ENCODE data around the gene CYB561. TPM values are rescaled to one million over a fixed set of nuclear protein-coding genes. Genes with fewer than 3 reads are reported as not detected.

Gene CYB561
- total RNA-seq, 1 donor from 2014 or later = 4.2 TPM

GRCh38 chr17:63419949-63420867 is 25.9 kb downstream of the CYB561 start:
- Histone ChIP-seq H3K36me3 (ENCODE audit: control insufficient read depth in 3 of 3, insufficient read depth in 3 of 3, low read length in 3 of 3) (peaks cover 0 to 12% (median 11%) of the 10 kb centered on the region in 3 donors), H3K9me3 (ENCODE audit: control insufficient read depth in 3 of 3, low read length in 3 of 3) (no peaks in the 10 kb centered on the region), H3K27ac (ENCODE audit: low read depth, low read length) (no peak overlapping the region), H3K9ac (ENCODE audit: low read depth in 1 of 3, low read length in 3 of 3) (no peak overlapping the region), H3K27me3 (ENCODE audit: control insufficient read depth in 3 of 3, insufficient read depth in 3 of 3, low read length in 3 of 3) (no peaks in the 10 kb centered on the region), H3K4me3 (ENCODE audit: low read length in 3 of 3) (no peak overlapping the region), H3K4me1 (ENCODE audit: control insufficient read depth in 3 of 3, insufficient read depth in 3 of 3, low read length in 3 of 3) (no peaks in the 10 kb centered on the region)

DNA sequence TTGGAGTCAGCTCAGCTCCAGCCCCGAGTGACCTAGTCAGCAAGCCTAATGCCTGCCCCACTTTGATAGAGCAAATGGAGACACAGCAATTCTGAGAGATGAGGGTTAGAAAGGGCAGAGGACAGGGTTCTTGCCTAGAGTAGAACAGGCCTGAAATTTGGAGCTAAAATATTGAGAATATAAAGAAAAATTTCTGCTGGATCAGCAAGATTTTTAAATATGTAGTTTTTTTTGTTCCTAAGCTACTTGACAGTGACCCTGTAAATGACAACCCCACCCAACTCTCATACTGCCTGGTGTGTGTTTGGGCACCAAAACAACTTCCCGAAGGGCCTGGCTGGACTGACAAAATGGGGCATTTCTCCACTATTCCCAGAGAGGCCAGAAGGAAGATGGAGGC is 26.7 kb downstream of the CYB561 start:
- no peaks in the 10 kb centered on the region for H3K27me3 ChIP-seq (ENCODE audit: control insufficient read depth in 3 of 3, insufficient read depth in 3 of 3, low read length in 3 of 3)
- H3K9me3 ChIP-seq (ENCODE audit: control insufficient read depth in 3 of 3, low read length in 3 of 3) = no peaks in the 10 kb centered on the region
- no peak overlapping the region for H3K9ac ChIP-seq (ENCODE audit: low read depth in 1 of 3, low read length in 3 of 3)
- H3K4me1 ChIP-seq (ENCODE audit: control insufficient read depth in 3 of 3, insufficient read depth in 3 of 3, low read length in 3 of 3) = no peaks in the 10 kb centered on the region
- H3K36me3 ChIP-seq (ENCODE audit: control insufficient read depth in 3 of 3, insufficient read depth in 3 of 3, low read length in 3 of 3) = peaks cover 0 to 15% (median 11%) of the 10 kb centered on the region in 3 donors
- H3K27ac ChIP-seq (ENCODE audit: low read depth, low read length) = no peak overlapping the region
- H3K4me3 ChIP-seq (ENCODE audit: low read length in 3 of 3) = no peak overlapping the region

DNA sequence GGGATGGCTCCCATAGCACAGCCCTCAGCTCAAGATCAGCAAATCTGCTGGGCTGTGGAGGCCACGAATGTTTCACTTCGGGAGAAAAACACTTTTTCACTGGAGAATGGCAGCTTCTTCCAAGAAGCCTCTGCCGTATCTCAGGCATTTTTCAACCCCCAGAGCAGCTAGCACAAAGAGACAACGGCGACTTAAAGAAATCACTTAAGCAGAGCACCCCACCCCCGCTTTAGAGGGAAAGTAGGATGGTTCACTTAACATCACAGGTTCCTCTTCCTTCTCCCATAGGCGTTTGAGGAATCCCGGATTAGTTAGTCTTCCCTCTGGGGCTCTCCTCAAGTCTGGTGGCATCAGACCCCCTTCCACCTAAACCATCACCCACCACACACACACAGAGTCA is 27.6 kb downstream of the CYB561 start:
- Histone ChIP-seq H3K27me3 (ENCODE audit: control insufficient read depth in 3 of 3, insufficient read depth in 3 of 3, low read length in 3 of 3) (no peaks in the 10 kb centered on the region), H3K4me3 (ENCODE audit: low read length in 3 of 3) (no peak overlapping the region), H3K9me3 (ENCODE audit: control insufficient read depth in 3 of 3, low read length in 3 of 3) (no peaks in the 10 kb centered on the region), H3K27ac (ENCODE audit: low read depth, low read length) (no peak overlapping the region), H3K9ac (ENCODE audit: low read depth in 1 of 3, low read length in 3 of 3) (no peak overlapping the region), H3K36me3 (ENCODE audit: control insufficient read depth in 3 of 3, insufficient read depth in 3 of 3, low read length in 3 of 3) (peaks cover 0 to 16% (median 11%) of the 10 kb centered on the region in 3 donors), H3K4me1 (ENCODE audit: control insufficient read depth in 3 of 3, insufficient read depth in 3 of 3, low read length in 3 of 3) (no peaks in the 10 kb centered on the region)

- no peaks in the 10 kb centered on the region for H3K9me3 ChIP-seq (ENCODE audit: control insufficient read depth in 3 of 3, low read length in 3 of 3)
- H3K27ac ChIP-seq (ENCODE audit: low read depth, low read length) = no peak overlapping the region
- peaks cover 3 to 20% (median 8%) of the 10 kb centered on the region in 3 donors for H3K36me3 ChIP-seq (ENCODE audit: control insufficient read depth in 3 of 3, insufficient read depth in 3 of 3, low read length in 3 of 3)
- no peak overlapping the region for H3K9ac ChIP-seq (ENCODE audit: low read depth in 1 of 3, low read length in 3 of 3)
- no peak overlapping the region for H3K4me3 ChIP-seq (ENCODE audit: low read length in 3 of 3)
- H3K27me3 ChIP-seq (ENCODE audit: control insufficient read depth in 3 of 3, insufficient read depth in 3 of 3, low read length in 3 of 3) = no peaks in the 10 kb centered on the region
- no peaks in the 10 kb centered on the region for H3K4me1 ChIP-seq (ENCODE audit: control insufficient read depth in 3 of 3, insufficient read depth in 3 of 3, low read length in 3 of 3)
These were observed 31.9 kb downstream of the CYB561 start for GRCh38 chr17:63414222-63414621.

DNA sequence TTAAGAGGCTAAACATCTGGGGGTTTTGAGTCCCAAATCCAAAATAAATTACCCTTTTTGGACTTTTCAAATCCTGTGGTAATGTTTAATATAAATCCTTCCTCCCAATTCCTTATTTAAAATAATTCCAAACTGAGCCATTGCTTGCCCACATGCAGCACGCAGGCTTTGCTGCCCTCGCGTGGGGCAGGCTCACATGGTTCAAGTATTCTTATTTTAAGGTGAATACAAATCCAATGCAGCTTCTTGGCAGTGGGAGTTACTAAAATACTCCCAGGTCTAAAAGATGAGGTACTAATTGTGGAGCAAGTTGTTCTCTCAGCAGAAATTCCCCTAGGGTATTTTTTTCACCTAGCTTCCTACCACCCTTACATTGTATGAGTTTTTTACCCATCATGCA is 33.0 kb downstream of the CYB561 start:
- no peaks in the 10 kb centered on the region for H3K9me3 ChIP-seq (ENCODE audit: control insufficient read depth in 3 of 3, low read length in 3 of 3)
- H3K27ac ChIP-seq (ENCODE audit: low read depth, low read length) = no peak overlapping the region
- H3K9ac ChIP-seq (ENCODE audit: low read depth in 1 of 3, low read length in 3 of 3) = no peak overlapping the region
- H3K27me3 ChIP-seq (ENCODE audit: control insufficient read depth in 3 of 3, insufficient read depth in 3 of 3, low read length in 3 of 3) = no peaks in the 10 kb centered on the region
- peaks cover 3 to 17% (median 8%) of the 10 kb centered on the region in 3 donors for H3K36me3 ChIP-seq (ENCODE audit: control insufficient read depth in 3 of 3, insufficient read depth in 3 of 3, low read length in 3 of 3)
- H3K4me1 ChIP-seq (ENCODE audit: control insufficient read depth in 3 of 3, insufficient read depth in 3 of 3, low read length in 3 of 3) = no peaks in the 10 kb centered on the region
- no peak overlapping the region for H3K4me3 ChIP-seq (ENCODE audit: low read length in 3 of 3)

GRCh38 chr17:63412234-63412633 is 33.9 kb downstream of the CYB561 start:
- Histone ChIP-seq H3K27me3 (ENCODE audit: control insufficient read depth in 3 of 3, insufficient read depth in 3 of 3, low read length in 3 of 3) (no peaks in the 10 kb centered on the region), H3K27ac (ENCODE audit: low read depth, low read length) (no peak overlapping the region), H3K9me3 (ENCODE audit: control insufficient read depth in 3 of 3, low read length in 3 of 3) (no peaks in the 10 kb centered on the region), H3K36me3 (ENCODE audit: control insufficient read depth in 3 of 3, insufficient read depth in 3 of 3, low read length in 3 of 3) (peaks cover 3 to 17% (median 8%) of the 10 kb centered on the region in 3 donors), H3K4me3 (ENCODE audit: low read length in 3 of 3) (no peak overlapping the region), H3K4me1 (ENCODE audit: control insufficient read depth in 3 of 3, insufficient read depth in 3 of 3, low read length in 3 of 3) (no peaks in the 10 kb centered on the region), H3K9ac (ENCODE audit: low read depth in 1 of 3, low read length in 3 of 3) (no peak overlapping the region)

DNA sequence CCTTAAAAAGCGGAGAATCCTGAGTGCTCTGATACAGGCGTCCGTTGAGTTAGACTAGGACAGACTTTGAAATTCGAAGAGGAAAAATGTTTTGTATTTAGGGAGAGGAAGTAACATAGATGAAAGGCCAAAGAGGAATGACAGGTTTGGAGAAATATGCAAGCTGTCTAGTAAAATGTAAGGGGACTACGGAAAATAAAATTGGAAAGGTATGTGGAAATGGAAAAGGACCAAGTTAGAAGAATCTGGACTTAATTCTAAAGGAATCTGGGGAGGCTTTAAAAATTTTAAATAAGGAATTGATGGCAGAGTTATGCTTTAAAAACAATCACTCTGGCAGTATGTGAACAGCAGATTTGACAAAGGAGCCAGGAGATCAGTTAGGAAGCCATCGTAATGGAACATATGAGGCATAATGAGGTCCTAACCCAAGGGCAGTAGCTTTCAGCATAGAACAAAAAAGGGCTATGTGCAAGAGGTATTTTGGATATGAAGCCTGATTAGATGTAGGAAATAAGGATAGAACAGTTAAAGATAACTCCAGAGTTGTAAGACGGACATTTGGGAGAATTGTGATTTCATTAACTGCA is 38.3 kb downstream of the CYB561 start:
- H3K36me3 ChIP-seq (ENCODE audit: control insufficient read depth in 3 of 3, insufficient read depth in 3 of 3, low read length in 3 of 3) = peaks cover 3 to 8% (median 6%) of the 10 kb centered on the region in 3 donors
- no peaks in the 10 kb centered on the region for H3K27me3 ChIP-seq (ENCODE audit: control insufficient read depth in 3 of 3, insufficient read depth in 3 of 3, low read length in 3 of 3)
- peaks cover 0 to 3% (median 0%) of the 10 kb centered on the region in 3 donors for H3K4me1 ChIP-seq (ENCODE audit: control insufficient read depth in 3 of 3, insufficient read depth in 3 of 3, low read length in 3 of 3)
- H3K4me3 ChIP-seq (ENCODE audit: low read length in 3 of 3) = no peak overlapping the region
- no peak overlapping the region for H3K9ac ChIP-seq (ENCODE audit: low read depth in 1 of 3, low read length in 3 of 3)
- no peaks in the 10 kb centered on the region for H3K9me3 ChIP-seq (ENCODE audit: control insufficient read depth in 3 of 3, low read length in 3 of 3)
- H3K27ac ChIP-seq (ENCODE audit: low read depth, low read length) = no peak overlapping the region

- Histone ChIP-seq H3K4me3 (ENCODE audit: low read length in 3 of 3) (no peak overlapping the region), H3K4me1 (ENCODE audit: control insufficient read depth in 3 of 3, insufficient read depth in 3 of 3, low read length in 3 of 3) (peaks cover 0 to 4% (median 0%) of the 10 kb centered on the region in 3 donors), H3K9ac (ENCODE audit: low read depth in 1 of 3, low read length in 3 of 3) (no peak overlapping the region), H3K27ac (ENCODE audit: low read depth, low read length) (no peak overlapping the region), H3K36me3 (ENCODE audit: control insufficient read depth in 3 of 3, insufficient read depth in 3 of 3, low read length in 3 of 3) (no peaks in the 10 kb centered on the region), H3K9me3 (ENCODE audit: control insufficient read depth in 3 of 3, low read length in 3 of 3) (no peaks in the 10 kb centered on the region), H3K27me3 (ENCODE audit: control insufficient read depth in 3 of 3, insufficient read depth in 3 of 3, low read length in 3 of 3) (no peaks in the 10 kb centered on the region)
These were observed 39.3 kb downstream of the CYB561 start for GRCh38 chr17:63406689-63407330.

GRCh38 chr17:63405741-63406261 is 40.3 kb downstream of the CYB561 start:
- no peaks in the 10 kb centered on the region for H3K36me3 ChIP-seq (ENCODE audit: control insufficient read depth in 3 of 3, insufficient read depth in 3 of 3, low read length in 3 of 3)
- no peaks in the 10 kb centered on the region for H3K27me3 ChIP-seq (ENCODE audit: control insufficient read depth in 3 of 3, insufficient read depth in 3 of 3, low read length in 3 of 3)
- no peak overlapping the region for H3K27ac ChIP-seq (ENCODE audit: low read depth, low read length)
- H3K4me3 ChIP-seq (ENCODE audit: low read length in 3 of 3) = no peak overlapping the region
- no peaks in the 10 kb centered on the region for H3K9me3 ChIP-seq (ENCODE audit: control insufficient read depth in 3 of 3, low read length in 3 of 3)
- no peak overlapping the region for H3K9ac ChIP-seq (ENCODE audit: low read depth in 1 of 3, low read length in 3 of 3)
- H3K4me1 ChIP-seq (ENCODE audit: control insufficient read depth in 3 of 3, insufficient read depth in 3 of 3, low read length in 3 of 3) = peaks cover 0 to 4% (median 0%) of the 10 kb centered on the region in 3 donors

Data from skeletal muscle tissue (tissue), 4 donors.